HG03439 (cell line): ENCODE results near the gene GRID2.

Source experiments
- ATAC-seq: cut with Tn5 transposase; IDR thresholded peaks from one replicate; pipeline ENCODE4 v1.9.1; 2021; ENCODE audit warnings: mild to moderate bottlenecking, moderate library complexity; ENCODE audit not compliant: unreplicated experiment

Gene GRID2

DNA sequence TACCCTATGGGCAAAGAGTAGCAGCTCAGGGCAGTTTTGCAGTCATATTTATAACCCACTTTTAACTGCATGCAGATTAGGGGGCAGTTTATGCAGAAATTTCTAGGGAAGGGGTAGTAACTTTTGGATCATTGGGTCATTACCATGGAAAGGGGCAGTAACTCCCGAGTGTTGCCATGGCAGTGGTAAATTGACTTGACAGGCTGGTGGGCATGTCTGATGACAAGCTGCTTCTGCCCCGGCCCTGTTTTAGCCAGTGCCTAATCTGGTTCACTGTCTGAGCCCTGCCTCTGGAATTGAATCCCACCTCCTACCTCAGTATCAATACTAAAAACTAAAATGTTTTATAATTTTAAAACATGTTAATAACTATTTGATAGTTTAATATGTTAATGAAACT lies 1162.7 kb downstream of the GRID2 start:
- ATAC-seq: no peak

DNA sequence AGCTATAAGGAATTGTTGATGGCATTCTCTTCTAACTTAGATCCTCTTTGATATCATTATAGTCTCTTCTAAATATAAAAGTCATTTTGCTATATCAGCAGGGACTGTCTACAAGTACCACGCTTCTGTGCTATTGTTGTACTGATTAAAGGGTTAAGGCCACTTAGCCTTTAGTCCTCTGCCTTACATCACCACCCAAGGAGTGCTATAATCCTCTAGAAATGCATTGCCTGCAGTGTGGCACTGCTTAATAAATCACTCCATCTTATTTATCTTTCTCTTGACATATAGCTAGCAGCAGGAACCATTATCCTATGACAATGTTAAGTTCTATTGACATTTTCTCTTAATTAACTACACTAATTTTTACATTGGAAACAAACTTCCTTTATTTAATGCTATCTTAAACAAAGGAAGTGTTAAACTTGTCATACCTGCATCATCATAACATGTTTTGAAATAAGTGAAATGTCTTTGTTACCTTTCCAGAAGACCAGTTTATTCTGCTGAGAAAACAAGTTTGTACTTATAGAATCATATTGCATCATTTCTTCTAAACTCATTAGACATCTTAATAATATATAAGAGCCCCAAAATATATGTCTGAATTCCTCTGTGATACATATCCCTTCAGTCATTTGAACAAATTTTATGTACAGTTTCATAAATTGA lies 1163.9 kb downstream of the GRID2 start:
- no peak for ATAC-seq

- no peak for ATAC-seq
Measured at GRCh38 chr4:93469560-93469959, 1165.8 kb downstream of the GRID2 start.

DNA sequence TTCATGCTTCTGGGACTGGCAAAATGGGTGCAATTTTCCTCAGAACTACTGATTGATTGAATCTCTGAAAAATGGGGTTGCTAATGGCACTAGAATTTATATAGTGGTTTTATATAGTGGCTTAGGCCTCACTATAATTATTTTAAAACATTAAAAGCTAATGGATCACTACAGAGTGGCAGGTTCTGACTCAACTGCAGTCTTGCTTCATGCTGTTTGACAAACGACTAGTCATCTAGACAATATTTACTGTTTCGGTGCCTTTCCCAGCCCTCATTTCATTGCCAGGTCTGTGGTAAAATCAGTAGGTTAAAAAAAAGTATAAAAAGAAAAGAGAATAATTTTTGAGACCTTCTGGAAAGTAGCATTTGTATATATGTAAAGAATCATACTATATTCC lies 1172.0 kb downstream of the GRID2 start:
- ATAC-seq: no peak

DNA sequence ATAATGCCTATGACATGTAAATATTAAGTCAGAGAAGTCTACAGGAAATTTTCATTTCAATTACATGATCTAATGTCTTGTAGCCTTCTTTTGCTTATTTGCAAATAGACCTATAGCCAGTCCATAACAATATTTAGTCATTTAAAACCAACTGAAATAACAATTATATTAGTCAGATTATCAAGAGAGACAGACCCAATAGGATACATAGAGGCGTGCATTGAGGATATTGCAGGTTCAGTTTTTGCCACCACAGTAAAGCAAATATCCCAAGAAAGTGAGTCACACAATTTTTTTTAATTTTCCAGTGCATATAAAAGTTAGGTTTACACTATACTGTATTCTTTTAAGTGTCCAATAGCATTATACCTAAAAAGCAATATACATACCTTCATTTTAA lies 1175.0 kb downstream of the GRID2 start:
- no peak for ATAC-seq

- no peak for ATAC-seq
Measured at GRCh38 chr4:93480452-93480851, 1176.7 kb downstream of the GRID2 start.

DNA sequence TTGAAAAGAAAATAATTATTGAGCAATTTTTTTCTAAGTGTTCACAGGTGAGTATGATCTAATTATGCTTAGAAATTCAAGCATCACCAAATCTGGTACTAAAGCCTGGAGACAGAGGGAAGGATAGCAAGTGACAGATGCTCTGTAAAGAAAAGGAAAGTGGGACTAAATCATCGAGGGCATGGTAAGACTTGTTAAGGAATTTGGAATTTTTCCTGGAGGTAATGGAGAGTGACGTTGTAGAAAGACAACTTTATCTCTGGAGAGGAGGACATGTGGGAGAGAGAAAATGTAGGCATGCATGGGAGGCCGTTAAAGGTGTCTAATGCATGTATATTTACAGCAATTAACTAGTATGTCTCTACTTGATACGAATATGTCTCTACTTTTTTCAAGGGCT lies 1191.6 kb downstream of the GRID2 start:
- no peak for ATAC-seq

GRCh38 chr4:93501244-93501643 lies 1197.5 kb downstream of the GRID2 start:
- no peak for ATAC-seq

GRCh38 chr4:93501946-93502345 lies 1198.2 kb downstream of the GRID2 start:
- ATAC-seq: no peak

DNA sequence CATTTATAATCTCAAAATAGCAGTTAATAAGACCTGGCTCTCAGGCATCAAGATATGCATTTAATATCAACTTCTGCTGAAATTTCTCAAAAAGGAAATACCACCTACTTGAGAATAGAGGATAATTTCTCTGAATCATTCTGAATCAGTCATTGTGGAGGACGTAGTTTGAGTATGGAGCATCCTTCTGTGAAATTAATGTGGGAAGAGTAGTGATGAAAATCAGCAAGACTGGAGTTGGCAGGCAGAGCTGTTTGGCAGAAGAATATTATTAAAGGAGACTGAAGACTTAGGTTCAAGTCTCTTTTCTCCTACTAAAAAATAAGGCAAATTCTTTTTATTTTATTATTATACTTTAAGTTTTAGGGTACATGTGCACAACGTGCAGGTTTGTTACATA lies 1199.2 kb downstream of the GRID2 start:
- ATAC-seq: no peak

- ATAC-seq: no peak
Measured at GRCh38 chr4:93513851-93514250, 1210.1 kb downstream of the GRID2 start.

DNA sequence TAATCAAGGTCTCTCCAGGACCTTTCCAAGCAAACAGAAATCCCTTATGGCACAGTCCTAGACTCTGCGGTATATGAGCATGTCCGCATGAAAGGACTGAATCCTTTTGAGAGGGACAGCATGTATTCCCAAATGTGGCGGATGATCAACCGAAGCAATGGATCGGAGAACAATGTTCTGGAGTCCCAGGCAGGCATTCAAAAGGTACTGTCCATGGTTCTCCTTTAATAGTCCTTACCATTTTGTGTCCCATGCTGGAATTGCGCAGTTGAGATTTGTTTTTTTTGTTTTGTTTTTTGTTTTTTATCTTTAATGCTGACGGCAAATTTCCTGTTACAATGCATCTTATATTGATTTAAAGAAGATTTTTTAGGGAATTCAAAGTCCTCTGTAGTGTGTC lies 1211.4 kb downstream of the GRID2 start:
- no peak for ATAC-seq

- ATAC-seq: no peak
Measured at GRCh38 chr4:93529692-93530372, 1226.1 kb downstream of the GRID2 start.

DNA sequence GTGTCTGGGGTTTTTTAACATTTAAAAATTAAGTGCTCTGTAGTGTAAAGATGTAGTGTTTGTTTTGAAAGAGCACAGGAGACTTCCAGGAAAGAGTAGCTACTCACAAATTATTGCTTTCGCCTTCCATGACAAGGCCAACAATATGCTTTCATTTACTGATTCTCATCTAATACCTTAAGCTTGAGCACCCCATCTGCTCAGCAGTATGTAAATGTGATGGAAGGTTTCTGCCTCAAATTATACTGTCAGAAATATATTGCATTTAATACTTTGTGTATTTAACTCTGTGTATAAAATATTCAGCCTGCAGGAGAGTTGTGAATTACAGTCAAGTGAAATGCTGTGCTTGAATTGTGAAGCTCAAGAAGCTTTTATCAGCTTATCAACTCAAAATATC lies 1228.5 kb downstream of the GRID2 start:
- ATAC-seq: no peak

DNA sequence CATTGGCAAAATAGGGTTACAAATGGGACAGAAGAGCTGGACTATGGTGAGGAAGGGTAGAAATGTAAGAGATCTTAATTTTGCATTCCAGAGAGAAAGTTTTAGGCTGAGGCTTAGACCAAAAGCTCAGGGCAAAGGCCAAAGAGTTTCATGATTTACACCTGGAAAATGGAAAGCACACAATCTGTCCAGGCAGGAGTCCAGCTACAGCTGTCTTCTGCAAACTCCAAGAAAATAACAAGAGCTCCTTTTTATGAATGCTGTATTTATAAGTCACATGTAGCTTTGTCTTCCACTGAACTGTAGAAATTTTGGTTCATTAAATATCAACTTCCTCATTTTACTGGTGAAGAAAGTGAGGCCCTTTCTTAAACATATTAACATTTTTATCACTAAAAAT lies 1236.8 kb downstream of the GRID2 start:
- no peak for ATAC-seq

GRCh38 chr4:93561842-93562241 lies 1258.1 kb downstream of the GRID2 start:
- ATAC-seq: no peak

DNA sequence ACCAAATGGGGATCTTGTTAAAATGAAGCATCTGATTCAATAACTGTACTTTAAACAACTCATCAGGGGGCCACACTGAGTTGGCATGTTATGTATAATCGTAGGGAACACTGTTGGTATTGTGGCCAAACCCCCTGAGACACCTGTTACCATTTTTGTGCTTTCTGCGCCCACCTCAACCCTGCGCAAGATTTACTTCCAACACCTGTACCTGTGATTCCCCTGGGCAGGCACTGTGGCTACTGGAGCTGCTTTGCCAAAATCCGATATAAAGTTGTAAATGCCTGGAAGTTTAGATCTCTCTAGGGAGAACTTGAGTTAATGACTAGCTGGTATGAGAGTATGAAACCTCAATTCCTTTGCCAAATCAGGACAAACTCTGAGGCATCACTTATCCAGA lies 1265.0 kb downstream of the GRID2 start:
- no peak for ATAC-seq

- no peak for ATAC-seq
Measured at GRCh38 chr4:93573285-93573684, 1269.5 kb downstream of the GRID2 start.

DNA sequence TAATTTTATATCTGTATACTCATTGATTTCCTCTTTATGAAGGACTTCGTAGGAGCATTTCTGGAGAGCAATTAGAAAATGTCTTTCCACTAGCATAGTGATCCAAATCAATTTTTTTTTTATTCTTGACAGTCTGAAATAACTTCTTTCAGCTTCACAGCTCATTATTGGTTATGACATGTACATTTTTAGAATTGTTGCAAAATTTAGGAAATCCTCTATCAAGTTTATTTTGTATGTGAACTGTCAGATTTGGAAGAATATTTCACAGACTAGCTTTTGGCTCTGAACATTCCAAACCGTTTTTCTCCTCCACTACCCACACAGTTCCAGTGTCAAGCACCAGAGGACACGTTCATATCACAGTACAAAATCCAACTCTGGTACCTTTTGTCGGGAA lies 1275.2 kb downstream of the GRID2 start:
- ATAC-seq: no peak

GRCh38 chr4:93605163-93605562 lies 1301.4 kb downstream of the GRID2 start:
- no peak for ATAC-seq

DNA sequence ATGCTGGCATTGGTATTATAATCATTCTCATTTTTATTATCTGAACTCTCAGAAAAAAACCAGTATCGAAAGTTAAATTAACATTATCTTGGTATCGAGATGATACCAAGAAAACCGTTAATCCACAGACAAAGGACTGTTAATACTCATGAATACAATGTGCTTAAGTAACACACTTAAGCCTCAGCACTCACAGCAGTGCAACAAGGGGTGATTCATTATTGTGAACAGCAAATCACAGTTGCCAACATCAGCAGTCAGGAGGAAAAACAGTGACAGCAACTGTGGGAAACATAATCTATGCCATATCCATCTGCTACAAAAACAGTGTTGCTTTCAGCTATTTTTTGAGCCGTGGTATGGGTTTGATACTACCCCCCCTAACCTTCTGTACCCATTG lies 1313.8 kb downstream of the GRID2 start:
- ATAC-seq: no peak

- ATAC-seq: no peak
Measured at GRCh38 chr4:93633721-93634120, 1330.0 kb downstream of the GRID2 start.

- ATAC-seq: no peak
Measured at GRCh38 chr4:93635943-93636342, 1332.2 kb downstream of the GRID2 start.
